Measurements from ENCODE around the gene ATXN3.

DNA sequence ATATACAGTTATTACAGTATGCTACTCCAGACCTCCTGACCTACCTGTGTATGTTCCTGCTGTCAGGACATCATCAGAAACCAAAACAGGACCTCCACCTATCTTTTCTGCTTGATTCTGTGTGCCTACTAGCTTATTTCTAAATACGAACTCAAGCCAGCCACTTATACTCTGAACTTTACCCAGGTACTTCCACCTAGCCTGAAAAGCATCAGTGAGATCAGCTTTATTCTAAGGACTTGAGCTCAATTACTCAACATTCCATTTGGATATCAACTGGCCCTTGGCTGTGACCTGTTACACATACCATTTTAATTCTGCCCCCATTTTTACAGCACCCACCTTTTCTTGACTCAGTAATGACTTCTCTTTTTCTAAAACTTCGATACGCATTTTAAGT, 95.7 kb downstream of the ATXN3 start:
- no peak for TF ChIP-seq POLR2A (IDR thresholded peaks at IDR 0.05; ENCODE audit: low read depth, low read length)
- no peak for TF ChIP-seq TAF1 (IDR thresholded peaks at IDR 0.05; ENCODE audit: low read depth, low read length)
- TF ChIP-seq POLR2AphosphoS5 (IDR thresholded peaks at IDR 0.05; ENCODE audit: low read depth, low read length), result no peak
- no peak for TF ChIP-seq SPI1 (IDR thresholded peaks at IDR 0.05; ENCODE audit: low read depth, low read length)
